HFFc6 (cell line): Measurements from ENCODE around the gene KANSL1. TPM values are rescaled to one million over a fixed set of nuclear protein-coding genes. Genes with fewer than 3 reads are reported as not detected.
"Not testable (repeated sequence)": the region's sequence is repeated elsewhere in the genome, so short reads cannot be mapped to it uniquely, and the experiment has no call there.

Experiments used
- DNase-seq: peaks from one replicate; pipeline ENCODE4 v3.0.0-alpha.2; 2018
- H3K27ac Mint-ChIP-seq: 2 replicates; pipeline ENCODE4 v1.8.0; 2020; ENCODE audit warnings: mild to moderate bottlenecking, mixed read lengths
- H3K27me3 Mint-ChIP-seq: 2 replicates; pipeline ENCODE4 v1.8.0; 2021; ENCODE audit warnings: mild to moderate bottlenecking, moderate library complexity, mixed read lengths; ENCODE audit not compliant: insufficient read depth
- H3K36me3 Mint-ChIP-seq: 2 replicates; pipeline ENCODE4 v1.8.0; 2021; ENCODE audit warnings: low read depth, mixed read lengths
- H3K4me1 Mint-ChIP-seq: 2 replicates; pipeline ENCODE4 v1.8.0; 2020; ENCODE audit warnings: low read depth, mixed read lengths
- H3K4me3 Mint-ChIP-seq: 2 replicates; pipeline ENCODE4 v1.8.0; 2020; ENCODE audit warnings: mild to moderate bottlenecking, moderate library complexity, mixed read lengths
- H3K9me3 Mint-ChIP-seq: 2 replicates; pipeline ENCODE4 v1.8.0; 2020; ENCODE audit warnings: mild to moderate bottlenecking, mixed read lengths
- total RNA-seq, 6 experiments: library from RNA; stranded (reverse); fragmentation: NEBNext Ultra II Directional; extraction: Animal tissue kit (Norgen Biotek cat#: 25700); gene quantifications; 2 replicates in 1 of 6; 3 replicates in 5 of 6; pipeline ENCODE4 v1.2.3, GENCODE V29; 2021
- TF ChIP-seq, protein P1 (sequence below): fragments of 200-600 bp; sonication (generic); IDR thresholded peaks from 2 replicates; pipeline ENCODE4 v1.5.0; 2021; ENCODE audit warnings: antibody characterized with exemption, mild to moderate bottlenecking

KANSL1 gene
- total RNA-seq, 6 experiments from 2014 or later, result 23.8 to 33.0 (median 27.7) TPM

DNA sequence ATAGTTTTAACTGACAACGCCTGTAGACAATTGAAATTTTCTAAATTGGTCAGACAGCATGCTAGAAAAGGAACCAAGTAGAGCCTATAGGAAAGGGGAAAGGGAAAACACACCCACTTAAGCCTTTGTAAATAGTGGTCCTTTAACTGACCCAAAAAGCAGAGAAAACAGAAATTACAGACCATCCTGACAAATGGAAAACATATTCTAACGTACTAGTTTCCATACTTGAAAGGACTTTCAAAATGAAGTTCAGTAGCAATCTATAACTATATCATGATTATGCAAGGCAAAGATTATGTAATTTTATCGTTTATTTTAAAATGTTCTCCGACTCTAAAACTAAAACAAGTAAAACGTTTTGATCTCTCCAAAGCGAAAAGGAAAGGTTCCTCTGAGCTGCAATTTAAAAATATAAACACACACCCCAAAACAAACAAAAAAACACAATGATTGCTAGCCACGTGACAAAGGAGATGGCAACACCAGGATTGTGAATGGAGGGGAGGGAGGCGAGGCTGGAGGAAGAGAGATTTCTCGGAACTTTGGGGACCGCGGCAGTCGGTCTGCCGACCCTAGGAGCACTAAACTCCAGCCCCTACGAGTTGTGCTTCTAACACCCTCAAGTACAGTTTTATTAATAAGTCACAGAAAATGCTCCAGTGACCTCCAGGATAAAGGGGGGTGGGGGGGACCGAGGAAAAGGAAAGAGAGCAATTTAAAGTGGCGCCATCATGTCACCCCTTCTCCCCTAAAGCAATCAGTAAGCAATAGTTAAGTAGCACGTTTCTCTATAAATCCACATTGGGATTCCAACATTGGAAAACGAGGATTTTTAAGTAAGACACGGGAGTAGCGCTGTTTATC is 1.7 kb downstream of the KANSL1 start:
- H3K9me3 Mint-ChIP-seq, result no peaks in the 10 kb centered on the region
- no peaks in the 10 kb centered on the region for H3K27me3 Mint-ChIP-seq
- peaks cover 12% of the 10 kb centered on the region for H3K36me3 Mint-ChIP-seq
- H3K4me1 Mint-ChIP-seq, result peaks cover 38% of the 10 kb centered on the region
- TF ChIP-seq, protein P1, sequence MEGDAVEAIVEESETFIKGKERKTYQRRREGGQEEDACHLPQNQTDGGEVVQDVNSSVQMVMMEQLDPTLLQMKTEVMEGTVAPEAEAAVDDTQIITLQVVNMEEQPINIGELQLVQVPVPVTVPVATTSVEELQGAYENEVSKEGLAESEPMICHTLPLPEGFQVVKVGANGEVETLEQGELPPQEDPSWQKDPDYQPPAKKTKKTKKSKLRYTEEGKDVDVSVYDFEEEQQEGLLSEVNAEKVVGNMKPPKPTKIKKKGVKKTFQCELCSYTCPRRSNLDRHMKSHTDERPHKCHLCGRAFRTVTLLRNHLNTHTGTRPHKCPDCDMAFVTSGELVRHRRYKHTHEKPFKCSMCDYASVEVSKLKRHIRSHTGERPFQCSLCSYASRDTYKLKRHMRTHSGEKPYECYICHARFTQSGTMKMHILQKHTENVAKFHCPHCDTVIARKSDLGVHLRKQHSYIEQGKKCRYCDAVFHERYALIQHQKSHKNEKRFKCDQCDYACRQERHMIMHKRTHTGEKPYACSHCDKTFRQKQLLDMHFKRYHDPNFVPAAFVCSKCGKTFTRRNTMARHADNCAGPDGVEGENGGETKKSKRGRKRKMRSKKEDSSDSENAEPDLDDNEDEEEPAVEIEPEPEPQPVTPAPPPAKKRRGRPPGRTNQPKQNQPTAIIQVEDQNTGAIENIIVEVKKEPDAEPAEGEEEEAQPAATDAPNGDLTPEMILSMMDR, result no peak
- DNase-seq, result peak; percentile 11
- H3K4me3 Mint-ChIP-seq, result peak overlapping the region; percentile 92
- peak overlapping the region; percentile 93 for H3K27ac Mint-ChIP-seq

DNA sequence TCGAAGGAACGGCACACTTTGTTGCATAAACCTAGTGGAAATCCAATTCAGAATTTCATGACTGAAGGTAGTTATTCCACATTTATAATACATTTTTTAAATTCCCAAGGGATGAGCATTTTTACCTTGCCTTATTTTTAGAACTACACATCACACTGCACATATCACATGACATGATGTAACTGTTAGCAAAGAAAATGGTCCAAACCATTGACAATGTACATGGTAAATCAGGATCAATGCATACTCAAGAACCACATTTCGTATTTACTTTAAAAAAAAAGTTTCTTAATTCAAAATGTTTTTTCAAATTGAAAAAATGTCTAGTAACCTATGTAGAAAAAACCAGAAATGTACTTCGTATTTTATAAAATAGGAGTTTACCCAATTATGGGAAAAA is 2.5 kb downstream of the KANSL1 start:
- H3K27ac Mint-ChIP-seq, result no peak overlapping the region

DNA sequence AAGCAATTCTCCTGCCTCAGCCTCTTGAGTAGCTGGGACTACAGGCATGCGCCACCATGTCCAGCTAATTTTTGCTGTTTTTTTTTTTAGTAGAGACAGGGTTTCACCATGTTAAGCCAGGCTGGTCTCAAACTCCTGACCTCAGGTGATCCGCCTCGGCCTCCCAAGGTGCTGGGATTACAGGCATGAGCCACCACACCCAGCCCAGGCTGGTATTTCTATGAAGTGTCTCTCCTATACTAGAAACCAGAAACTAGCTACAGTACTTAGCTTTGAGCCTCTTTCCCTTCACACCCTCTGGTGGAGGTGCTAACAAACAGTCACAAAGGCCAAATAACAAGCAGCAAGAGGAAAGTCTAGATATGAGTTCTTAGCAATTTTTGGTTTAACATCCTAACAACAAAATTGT is 6.4 kb downstream of the KANSL1 start:
- not testable (repeated sequence) for H3K4me3 Mint-ChIP-seq, DNase-seq, H3K27ac Mint-ChIP-seq

More for the DNA sequence above, 2.5 kb downstream of the KANSL1 start:
- Mint-ChIP-seq H3K9me3 (no peaks in the 10 kb centered on the region), H3K4me1 (peaks cover 38% of the 10 kb centered on the region), H3K4me3 (peak overlapping the region; percentile 92), H3K27me3 (no peaks in the 10 kb centered on the region), H3K36me3 (peaks cover 12% of the 10 kb centered on the region)
- TF ChIP-seq, protein P1, result no peak
- no peak for DNase-seq

DNA sequence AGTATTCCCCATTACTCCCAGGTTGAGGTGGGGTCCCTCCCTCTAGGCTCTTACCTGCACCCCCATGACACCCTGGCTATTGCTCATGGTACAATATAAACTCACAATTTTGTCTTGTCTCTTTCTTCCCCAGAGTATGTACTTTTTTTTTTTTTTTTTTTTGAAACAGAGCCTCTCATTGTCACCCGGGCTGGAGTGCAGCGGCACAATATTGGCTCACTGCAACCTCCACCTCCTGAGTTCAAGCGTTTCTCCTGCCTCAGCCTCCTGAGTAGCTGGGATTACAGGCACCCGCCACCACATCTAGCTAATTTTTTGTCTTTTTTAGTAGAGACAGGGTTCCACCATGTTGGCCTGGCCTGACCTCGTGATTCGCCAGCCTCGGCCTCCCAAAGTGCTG is 8.5 kb downstream of the KANSL1 start:
- H3K4me1 Mint-ChIP-seq, result peaks cover 46% of the 10 kb centered on the region

More for the DNA sequence above, 6.4 kb downstream of the KANSL1 start:
- not testable (repeated sequence) for H3K27me3 Mint-ChIP-seq, H3K36me3 Mint-ChIP-seq, H3K9me3 Mint-ChIP-seq
- TF ChIP-seq, protein P1, result peak; percentile 33; the same call in 1 of the 2 replicates
- peaks cover 54% of the 10 kb centered on the region for H3K4me1 Mint-ChIP-seq

DNA sequence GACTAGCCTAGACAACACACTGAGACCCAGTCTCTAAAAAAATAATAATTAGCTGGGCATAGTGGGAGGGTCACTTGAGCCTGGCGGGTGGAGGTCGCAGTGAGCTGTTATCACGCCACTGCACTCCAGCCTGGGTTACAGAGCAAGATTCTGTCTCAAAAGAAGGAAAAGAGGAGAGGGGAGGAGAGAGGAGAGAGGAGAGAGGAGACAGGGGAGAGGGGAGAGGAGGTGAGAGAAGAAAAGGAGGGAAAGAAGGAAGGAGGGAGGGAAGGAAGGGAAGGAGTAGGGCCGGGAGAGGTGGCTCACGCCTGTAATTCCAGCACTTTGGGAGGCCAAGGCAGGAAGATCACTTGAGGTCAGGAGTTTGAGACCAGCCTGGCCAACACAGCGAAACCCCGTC is 9.8 kb downstream of the KANSL1 start:
- not testable (repeated sequence) for H3K27ac Mint-ChIP-seq, H3K4me3 Mint-ChIP-seq, H3K27me3 Mint-ChIP-seq, DNase-seq, H3K36me3 Mint-ChIP-seq, H3K9me3 Mint-ChIP-seq
- peaks cover 58% of the 10 kb centered on the region for H3K4me1 Mint-ChIP-seq

More for the DNA sequence above, 8.5 kb downstream of the KANSL1 start:
- Mint-ChIP-seq H3K9me3 (no peaks in the 10 kb centered on the region), H3K4me3 (no peak overlapping the region), H3K36me3 (peaks cover 4% of the 10 kb centered on the region; the same call in 1 of the 2 replicates), H3K27ac (peak overlapping the region; percentile 22; the same call in 1 of the 2 replicates), H3K27me3 (no peaks in the 10 kb centered on the region)
- TF ChIP-seq, protein P1, result no peak
- DNase-seq, result no peak

DNA sequence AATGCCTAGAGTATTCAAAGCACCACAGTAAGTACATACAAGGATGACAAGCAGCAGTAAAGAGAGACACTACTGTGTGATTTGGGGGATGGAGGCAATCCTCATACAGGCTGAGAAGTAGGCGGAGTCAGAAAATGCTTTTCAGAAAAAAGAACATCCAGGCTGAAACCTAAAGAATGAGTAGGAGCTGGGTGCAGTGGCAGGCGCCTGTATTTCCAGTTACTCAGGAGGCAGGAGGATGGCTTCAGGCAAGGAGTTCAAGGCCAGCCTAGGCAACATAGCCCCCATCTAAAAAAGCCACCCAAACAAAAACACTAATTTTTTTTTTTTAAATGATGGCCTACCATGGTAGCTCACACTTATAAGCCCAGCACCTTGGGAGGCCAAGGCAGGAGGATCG is 10.3 kb downstream of the KANSL1 start:
- Mint-ChIP-seq H3K27me3 (no peaks in the 10 kb centered on the region), H3K4me1 (peaks cover 58% of the 10 kb centered on the region), H3K4me3 (no peak overlapping the region), H3K9me3 (no peaks in the 10 kb centered on the region), H3K27ac (no peak overlapping the region; the same call in 1 of the 2 replicates), H3K36me3 (peaks cover 4% of the 10 kb centered on the region; the same call in 1 of the 2 replicates)
- no peak for DNase-seq
- TF ChIP-seq, protein P1, result no peak
